Measurements from ENCODE around the gene DCT.

DNA sequence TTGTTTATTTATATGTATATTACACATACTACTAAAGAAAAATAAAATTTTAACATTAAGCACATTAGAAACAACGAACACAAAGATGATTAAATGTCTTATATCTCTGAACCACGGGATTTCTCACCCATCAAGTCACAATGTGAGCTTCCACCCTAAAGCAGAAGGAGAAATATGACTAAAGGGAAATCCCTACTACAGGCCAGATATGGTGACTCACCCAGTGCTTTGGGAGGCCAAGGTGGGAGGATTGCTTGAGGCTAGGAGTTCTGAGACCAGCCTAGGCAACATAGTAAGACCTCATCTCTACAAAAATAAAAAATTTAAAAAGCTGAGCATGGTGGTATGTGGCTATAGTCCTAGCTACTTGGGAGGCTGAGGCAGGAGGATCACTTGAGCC, 24.6 kb downstream of the DCT start:
- TF ChIP-seq, protein P1, sequence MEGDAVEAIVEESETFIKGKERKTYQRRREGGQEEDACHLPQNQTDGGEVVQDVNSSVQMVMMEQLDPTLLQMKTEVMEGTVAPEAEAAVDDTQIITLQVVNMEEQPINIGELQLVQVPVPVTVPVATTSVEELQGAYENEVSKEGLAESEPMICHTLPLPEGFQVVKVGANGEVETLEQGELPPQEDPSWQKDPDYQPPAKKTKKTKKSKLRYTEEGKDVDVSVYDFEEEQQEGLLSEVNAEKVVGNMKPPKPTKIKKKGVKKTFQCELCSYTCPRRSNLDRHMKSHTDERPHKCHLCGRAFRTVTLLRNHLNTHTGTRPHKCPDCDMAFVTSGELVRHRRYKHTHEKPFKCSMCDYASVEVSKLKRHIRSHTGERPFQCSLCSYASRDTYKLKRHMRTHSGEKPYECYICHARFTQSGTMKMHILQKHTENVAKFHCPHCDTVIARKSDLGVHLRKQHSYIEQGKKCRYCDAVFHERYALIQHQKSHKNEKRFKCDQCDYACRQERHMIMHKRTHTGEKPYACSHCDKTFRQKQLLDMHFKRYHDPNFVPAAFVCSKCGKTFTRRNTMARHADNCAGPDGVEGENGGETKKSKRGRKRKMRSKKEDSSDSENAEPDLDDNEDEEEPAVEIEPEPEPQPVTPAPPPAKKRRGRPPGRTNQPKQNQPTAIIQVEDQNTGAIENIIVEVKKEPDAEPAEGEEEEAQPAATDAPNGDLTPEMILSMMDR (IDR thresholded peaks at IDR 0.05): no peak
- TF ChIP-seq POLR2A (IDR thresholded peaks at IDR 0.05): no peak

Data from lower leg skin (tissue), 3 donors.